GM21526 (cell line): ENCODE data around the gene MOB1A.
A peak's percentile ranks its signal among the peaks of the same experiment; 100 is the strongest.
"Not testable (repeated sequence)": the region's sequence is repeated elsewhere in the genome, so short reads cannot be mapped to it uniquely, and the experiment has no call there.

Experiments used
- ATAC-seq: cut with Tn5 transposase; IDR thresholded peaks from one replicate; pipeline ENCODE4 v1.9.1; 2021; ENCODE audit warnings: moderate library complexity; ENCODE audit not compliant: unreplicated experiment, low FRiP score

The MOB1A gene

DNA sequence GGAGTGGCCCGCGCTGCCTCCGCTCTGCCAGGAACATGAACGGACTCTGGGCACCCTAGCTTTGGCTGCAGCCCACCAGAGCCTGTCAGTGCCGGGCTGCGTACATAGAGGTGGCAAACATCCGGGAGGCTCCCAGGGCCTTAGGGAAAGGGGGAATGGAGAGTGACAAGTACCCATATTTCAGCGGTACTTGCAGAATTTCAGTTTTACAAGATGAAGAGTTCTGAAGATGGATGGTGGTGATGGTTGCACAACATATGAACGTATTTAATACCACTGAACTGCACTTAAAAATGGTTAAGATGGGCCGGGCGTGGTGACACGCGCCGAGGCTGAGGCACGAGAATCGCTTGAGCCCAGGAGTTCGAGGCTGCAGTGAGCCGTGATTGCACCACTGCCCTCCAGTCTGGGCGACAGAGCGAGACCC is 20.6 kb upstream of the MOB1A start:
- no peak for ATAC-seq

DNA sequence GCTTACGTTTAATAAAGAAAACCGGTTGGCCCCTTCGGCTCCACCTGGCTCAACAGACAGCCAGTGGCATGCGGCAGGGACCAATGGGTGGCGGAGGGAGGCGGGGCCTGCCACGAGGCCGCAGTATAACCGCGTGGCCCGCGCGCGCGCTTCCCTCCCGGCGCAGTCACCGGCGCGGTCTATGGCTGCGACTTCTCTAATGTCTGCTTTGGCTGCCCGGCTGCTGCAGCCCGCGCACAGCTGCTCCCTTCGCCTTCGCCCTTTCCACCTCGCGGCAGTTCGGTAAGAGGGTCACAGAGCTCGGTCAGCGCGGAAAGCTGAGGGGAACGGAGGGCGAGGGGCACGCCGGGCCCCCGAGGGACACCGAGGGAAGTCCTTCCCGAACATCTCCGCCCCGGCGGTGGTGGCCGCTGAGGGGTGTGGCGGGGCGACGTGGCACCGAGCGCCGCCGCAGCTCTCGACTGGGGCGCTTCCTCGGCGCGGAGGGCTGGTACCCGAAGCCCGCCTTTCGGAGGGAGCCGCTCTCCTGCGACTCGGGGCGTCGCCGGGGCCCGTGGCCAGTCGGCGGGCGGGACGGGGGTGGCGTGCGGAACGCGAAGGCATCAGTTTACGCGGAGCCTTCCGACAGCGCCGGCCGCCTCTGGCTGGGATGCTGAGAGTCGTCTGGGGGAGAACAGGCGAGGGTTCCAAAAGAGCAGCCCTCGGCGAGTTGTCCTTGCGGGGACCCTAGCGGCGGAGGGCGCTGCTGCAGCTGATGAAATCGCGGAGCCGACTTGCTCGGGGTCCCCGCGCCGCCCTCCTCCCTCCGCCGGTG is 20.0 kb upstream of the MOB1A start, which contains the start of gene MTHFD2:
TSS of gene MTHFD2 (plus strand) at position 155 of the 814 bp plus-strand sequence. CDS start at position 182, 27 bp downstream.
- peak; percentile 79 for ATAC-seq

DNA sequence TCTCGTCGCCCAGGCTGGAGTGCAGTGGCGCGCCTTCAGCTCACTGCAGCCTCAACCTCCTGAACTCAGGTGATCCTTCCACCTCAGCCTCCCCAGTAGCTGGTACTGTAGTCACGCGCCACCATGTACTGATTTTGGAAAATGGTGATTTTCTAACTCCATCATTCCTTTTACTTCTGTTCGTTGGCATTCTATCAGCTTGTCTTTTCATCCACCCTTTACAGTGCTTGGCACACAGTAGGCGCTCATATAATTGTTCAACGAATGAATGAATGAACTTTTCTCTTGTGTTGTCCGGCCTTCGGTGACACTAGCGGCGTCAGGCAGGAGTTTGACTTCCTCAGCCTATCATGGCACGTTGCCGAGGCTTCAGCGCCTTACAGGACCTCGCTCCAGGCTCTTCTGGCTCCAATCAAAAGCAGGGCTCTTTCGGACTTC is 19.4 kb upstream of the MOB1A start:
- no peak for ATAC-seq

DNA sequence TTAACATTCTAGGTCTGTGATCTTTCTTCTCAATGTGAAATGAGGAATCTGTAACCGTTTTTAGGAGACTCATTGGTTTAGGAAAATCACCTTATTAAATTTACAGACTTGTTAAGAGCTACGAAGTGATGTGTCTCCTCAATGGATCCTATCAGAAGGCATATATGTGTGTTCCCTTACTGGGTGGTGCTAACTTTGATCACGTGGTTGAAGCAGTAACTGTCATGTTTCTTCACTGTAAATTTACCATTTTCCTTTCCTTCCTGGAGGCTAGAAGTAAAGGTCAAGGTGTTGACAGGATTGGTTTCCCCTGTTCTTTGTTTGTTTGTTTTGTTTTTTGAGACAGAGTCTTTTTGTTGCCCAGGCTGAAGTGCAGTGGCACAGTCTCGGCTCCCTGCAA is 18.4 kb upstream of the MOB1A start:
- ATAC-seq: no peak

DNA sequence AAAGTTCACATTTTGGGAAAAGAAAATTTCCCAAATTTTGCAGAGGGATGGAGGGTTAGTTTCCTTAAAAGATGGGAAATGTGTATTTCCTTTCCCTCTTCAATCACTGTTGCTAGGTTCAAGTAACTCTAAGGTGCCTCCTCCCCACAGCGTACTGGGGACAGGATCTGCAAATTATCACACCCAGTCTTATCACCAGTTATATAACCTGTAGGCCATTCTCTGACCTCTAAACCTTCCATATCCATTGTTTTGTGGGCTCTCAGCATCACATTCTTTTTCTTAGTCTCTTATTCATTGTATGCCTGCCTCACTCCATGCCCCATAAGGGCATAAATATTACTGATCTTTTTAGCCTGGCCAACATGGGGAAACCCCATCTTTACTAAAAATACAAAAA is 16.1 kb upstream of the MOB1A start:
- no peak for ATAC-seq

- ATAC-seq: no peak
Measured at GRCh38 chr2:74191596-74192380, 13.1 kb upstream of the MOB1A start.

GRCh38 chr2:74188696-74189095 is 10.0 kb upstream of the MOB1A start:
- no peak for ATAC-seq

GRCh38 chr2:74188018-74188601 is 9.4 kb upstream of the MOB1A start:
- no peak for ATAC-seq

DNA sequence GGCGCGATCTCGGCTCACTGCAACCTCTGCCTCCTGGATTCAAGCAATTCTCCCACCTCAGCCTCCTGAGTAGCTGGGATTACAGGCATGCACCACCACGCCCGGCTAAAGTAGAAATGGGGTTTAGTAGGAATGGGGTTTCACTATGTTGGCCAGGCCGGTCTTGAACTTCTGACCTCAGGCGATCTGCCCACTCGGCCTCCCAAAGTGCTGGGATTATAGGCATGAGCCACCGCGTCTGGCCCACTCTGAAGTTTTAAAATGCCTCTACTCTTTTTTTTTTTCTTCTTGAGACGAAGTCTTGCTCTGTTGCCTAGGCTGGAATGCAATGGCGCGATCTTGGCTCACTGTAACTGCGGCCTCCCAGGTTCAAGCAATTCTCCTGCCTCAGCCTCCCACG is 8.0 kb upstream of the MOB1A start:
- ATAC-seq: not testable (repeated sequence)

GRCh38 chr2:74186038-74186437 is 7.4 kb upstream of the MOB1A start:
- peak; percentile 58 for ATAC-seq

GRCh38 chr2:74183878-74184277 is 5.2 kb upstream of the MOB1A start:
- no peak for ATAC-seq

GRCh38 chr2:74181739-74182138 is 3.1 kb upstream of the MOB1A start:
- peak; percentile 29 for ATAC-seq

DNA sequence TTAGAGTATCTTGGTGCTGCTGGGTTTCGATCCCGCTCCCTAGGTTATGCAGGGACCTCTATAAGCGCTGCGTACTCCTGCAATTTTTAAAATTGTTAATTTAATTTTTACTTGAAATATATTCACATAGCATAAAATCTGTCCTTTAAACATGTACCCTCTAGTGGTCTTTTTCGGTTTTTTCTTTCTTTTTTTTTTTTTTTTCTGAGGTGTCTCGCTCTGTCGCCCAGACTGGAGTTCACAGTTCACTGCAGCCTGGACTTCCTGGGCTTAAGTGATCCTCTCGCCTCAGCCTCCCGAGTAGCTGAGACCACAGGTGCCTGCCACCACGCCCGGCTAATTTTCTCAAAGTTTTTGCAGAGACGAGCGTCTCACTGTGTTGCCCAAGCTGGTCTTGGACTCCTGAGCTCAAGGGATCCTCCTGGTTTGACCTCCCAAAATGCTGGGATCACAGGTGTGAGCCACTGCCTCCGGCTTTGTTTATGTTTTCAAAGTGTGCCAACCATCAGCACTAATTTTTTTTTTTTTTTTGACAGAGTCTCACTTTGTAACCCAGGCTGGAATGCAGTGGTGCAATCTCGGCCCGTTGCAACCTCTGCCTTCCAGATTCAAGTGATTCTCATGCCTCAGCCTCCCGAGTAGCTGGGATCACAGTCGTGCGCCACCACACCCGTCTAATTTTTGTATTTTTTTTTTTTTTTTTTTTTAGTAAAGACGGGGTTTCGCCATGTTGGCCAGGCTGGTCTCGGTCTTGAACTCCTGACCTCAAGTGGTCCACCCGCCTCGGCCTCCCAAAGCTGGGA is 585 bp upstream of the MOB1A start:
- peak; percentile 9 for ATAC-seq

- ATAC-seq: no peak
Measured at GRCh38 chr2:74177696-74178095, 983 bp downstream of the MOB1A start.

DNA sequence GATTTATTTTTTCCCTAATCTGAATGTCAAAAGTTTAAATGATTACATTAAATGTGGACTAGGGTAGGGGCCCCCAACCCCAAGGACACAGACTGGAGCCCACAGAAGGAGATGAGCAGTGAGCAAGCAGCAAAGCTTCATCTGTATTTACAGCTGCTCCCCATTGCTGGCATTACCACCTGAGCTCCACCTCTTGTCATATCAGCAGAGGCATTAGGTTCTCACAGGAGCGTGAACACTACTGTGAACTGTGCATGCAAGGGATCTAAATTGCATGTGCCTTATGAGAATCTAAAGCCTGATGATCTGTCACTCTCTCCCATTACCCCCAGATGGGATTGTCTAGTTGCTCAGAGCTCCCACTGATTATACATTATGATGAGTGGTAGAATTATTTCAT is 3.8 kb downstream of the MOB1A start:
- no peak for ATAC-seq

DNA sequence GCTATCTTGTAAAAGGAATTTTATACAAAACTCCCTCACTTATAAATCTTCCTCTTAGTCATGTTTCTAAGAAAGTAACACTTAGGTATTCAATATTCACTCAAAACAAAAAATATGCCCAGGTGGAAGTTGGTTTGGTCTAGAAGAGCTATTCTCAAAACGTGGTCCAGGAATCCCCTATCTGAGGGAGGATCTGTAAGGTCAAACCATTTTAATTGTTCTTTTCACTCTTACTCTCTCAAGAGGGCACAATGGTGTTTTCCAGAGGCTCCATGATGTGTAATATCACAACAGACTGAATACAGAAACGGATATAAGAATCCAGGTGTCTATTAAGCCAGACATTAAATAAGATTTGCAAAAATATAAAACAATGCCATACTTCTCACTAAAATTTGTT is 9.9 kb downstream of the MOB1A start:
- ATAC-seq: no peak

DNA sequence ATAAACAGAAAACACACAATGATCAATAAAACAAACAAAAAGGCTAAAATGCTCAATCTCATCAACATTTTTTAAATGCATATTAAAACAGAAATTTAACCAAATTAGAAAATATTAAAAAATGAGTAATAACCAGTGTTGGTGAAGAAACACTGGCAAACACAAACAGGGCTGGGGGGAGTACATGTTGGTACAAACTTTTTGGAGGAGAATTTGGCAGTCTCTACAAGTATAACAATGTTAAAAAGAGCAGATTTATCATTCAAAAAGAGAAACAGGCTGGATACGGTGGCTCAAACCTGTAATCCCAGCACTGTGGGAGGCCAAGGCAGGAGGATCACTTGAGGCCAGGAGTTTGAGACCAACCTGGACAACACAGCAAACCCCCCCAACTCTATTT is 13.9 kb downstream of the MOB1A start:
- ATAC-seq: no peak

DNA sequence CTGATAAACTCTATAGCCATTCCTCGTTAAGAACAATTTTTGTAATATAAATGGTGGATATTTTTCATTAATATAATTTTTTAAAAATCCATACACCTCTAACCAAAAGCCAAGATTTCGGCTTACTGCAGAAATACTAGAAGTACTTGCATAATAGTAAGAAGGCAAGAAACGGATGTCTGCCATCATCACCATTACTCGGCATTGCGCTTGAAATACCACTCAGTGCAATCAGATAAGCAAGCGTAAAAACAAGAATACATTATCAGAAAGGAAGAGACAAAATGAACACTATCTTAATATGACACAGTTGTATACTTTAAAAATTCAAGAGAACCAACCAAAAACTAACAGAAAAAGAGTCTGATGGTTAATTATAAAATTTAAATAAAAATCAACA is 15.7 kb downstream of the MOB1A start:
- ATAC-seq: no peak

- no peak for ATAC-seq
Measured at GRCh38 chr2:74155830-74156229, 22.8 kb downstream of the MOB1A start.

- ATAC-seq: no peak
Measured at GRCh38 chr2:74152954-74153353, 25.7 kb downstream of the MOB1A start.
